OCI-LY7 (cell line): ENCODE results near the gene PTPN14. TPM values are rescaled to one million over a fixed set of nuclear protein-coding genes. Genes with fewer than 3 reads are reported as not detected.

Experiments used
- BruUV-seq: library from RNA; stranded (reverse); fragments of 400-500 nt; replicated peaks from 2 replicates; lab custom pipeline; 2021; lab: Mats Ljungman, UMichigan
- CTCF ChIA-PET: fragments of 300-600 bp; sonication (Branson Sonifier 250); formaldehyde crosslinking; loops from one replicate; lab custom pipeline; 2022; ENCODE audit warnings: antibody characterized with exemption; ENCODE audit not compliant: unreplicated experiment; lab: Charles Lee
- POLR2A ChIA-PET: fragments of 300-600 bp; sonication (Branson Sonifier 250); formaldehyde crosslinking; loops from one replicate; lab custom pipeline; 2022; ENCODE audit warnings: antibody characterized with exemption; lab: Charles Lee
- DNase-seq: peaks from one replicate; pipeline ENCODE4 v3.0.0-alpha.2; 2015; ENCODE audit warnings: low spot score
- H2AFZ ChIP-seq: fragments of 200-600 bp; sonication (generic), shearing (Covaris generic); 2 replicates; pipeline ENCODE4 v1.6.1; 2014; ENCODE audit warnings: mild to moderate bottlenecking, antibody characterized with exemption, low read length, moderate library complexity
- H3K27ac ChIP-seq: fragments of 200-600 bp; sonication (generic); 2 replicates; pipeline ENCODE4 v1.5.1; 2014; ENCODE audit warnings: mixed run types, low read depth, mild to moderate bottlenecking, moderate library complexity, low read length, inconsistent platforms; ENCODE audit not compliant: poor library complexity, severe bottlenecking
- H3K36me3 ChIP-seq: fragments of 200-600 bp; sonication (generic); 2 replicates; pipeline ENCODE4 v1.6.1; 2014; ENCODE audit warnings: mild to moderate bottlenecking, antibody characterized with exemption, low read length, moderate library complexity, mixed read lengths; ENCODE audit not compliant: insufficient read depth
- H3K4me1 ChIP-seq: fragments of 200-600 bp; sonication (generic); 2 replicates; pipeline ENCODE4 v1.5.1; 2014; ENCODE audit warnings: mild to moderate bottlenecking, low read length; ENCODE audit not compliant: insufficient read depth, poor library complexity, severe bottlenecking
- H3K4me2 ChIP-seq: fragments of 200-600 bp; sonication (generic); 2 replicates; pipeline ENCODE4 v1.6.1; 2014; ENCODE audit warnings: mild to moderate bottlenecking, low read length
- H3K4me3 ChIP-seq: fragments of 200-600 bp; sonication (generic); 2 replicates; pipeline ENCODE4 v1.5.1; 2014; ENCODE audit warnings: mild to moderate bottlenecking, low read depth, low read length; ENCODE audit not compliant: poor library complexity, severe bottlenecking
- H3K79me2 ChIP-seq: fragments of 200-600 bp; sonication (generic); 2 replicates; pipeline ENCODE4 v1.6.1; 2016; ENCODE audit warnings: low read depth, mild to moderate bottlenecking, low read length, moderate library complexity, mixed read lengths; ENCODE audit not compliant: insufficient read depth
- H3K9me2 ChIP-seq: fragments of 200-600 bp; sonication (generic); 2 replicates; pipeline ENCODE4 v1.6.1; 2016; ENCODE audit warnings: mild to moderate bottlenecking, low read length, mixed read lengths; ENCODE audit not compliant: insufficient read depth
- H3K9me3 ChIP-seq: fragments of 200-600 bp; sonication (generic); 2 replicates; pipeline ENCODE4 v1.6.1; 2014; ENCODE audit warnings: mild to moderate bottlenecking, mixed run types, low read length, mixed read lengths
- H4K20me1 ChIP-seq: fragments of 200-600 bp; sonication (generic); 2 replicates; pipeline ENCODE4 v1.6.1; 2014; ENCODE audit warnings: mild to moderate bottlenecking, antibody characterized with exemption, low read length, moderate library complexity, mixed read lengths; ENCODE audit not compliant: insufficient read depth
- EZH2phosphoT487 ChIP-seq: fragments of 200-600 bp; sonication (generic); IDR thresholded peaks from 2 replicates; pipeline ENCODE4 v1.6.1; 2018; ENCODE audit warnings: low read depth, borderline replicate concordance, mild to moderate bottlenecking, mixed run types, antibody characterized with exemption, low read length, moderate library complexity, mixed read lengths
- intact Hi-C: fragments of 100-400 bp; cut with micrococcal nuclease; formaldehyde crosslinking; loops from one replicate; pipeline ENCODE4 v1.10.0; 2022; ENCODE audit not compliant: unreplicated experiment
- total RNA-seq, 2 experiments: library from RNA; depleted of rRNA in 1 of 2; stranded (reverse); fragments of >200 nt in 1 of 2; shearing (Covaris generic) in 1 of 2; gene quantifications; 2 replicates each; pipeline ENCODE4 v1.2.3, GENCODE V29; 2014 to 2022
- TF ChIP-seq, protein P1 (sequence below): fragments of 200-600 bp; sonication (generic); conservative IDR thresholded peaks from 2 replicates; pipeline ENCODE4 v1.5.1; 2014; ENCODE audit warnings: mild to moderate bottlenecking, antibody characterized with exemption, low read length, moderate library complexity, mixed read lengths

PTPN14 gene
- total RNA-seq, 2 experiments from 2014 or later: not detected

DNA sequence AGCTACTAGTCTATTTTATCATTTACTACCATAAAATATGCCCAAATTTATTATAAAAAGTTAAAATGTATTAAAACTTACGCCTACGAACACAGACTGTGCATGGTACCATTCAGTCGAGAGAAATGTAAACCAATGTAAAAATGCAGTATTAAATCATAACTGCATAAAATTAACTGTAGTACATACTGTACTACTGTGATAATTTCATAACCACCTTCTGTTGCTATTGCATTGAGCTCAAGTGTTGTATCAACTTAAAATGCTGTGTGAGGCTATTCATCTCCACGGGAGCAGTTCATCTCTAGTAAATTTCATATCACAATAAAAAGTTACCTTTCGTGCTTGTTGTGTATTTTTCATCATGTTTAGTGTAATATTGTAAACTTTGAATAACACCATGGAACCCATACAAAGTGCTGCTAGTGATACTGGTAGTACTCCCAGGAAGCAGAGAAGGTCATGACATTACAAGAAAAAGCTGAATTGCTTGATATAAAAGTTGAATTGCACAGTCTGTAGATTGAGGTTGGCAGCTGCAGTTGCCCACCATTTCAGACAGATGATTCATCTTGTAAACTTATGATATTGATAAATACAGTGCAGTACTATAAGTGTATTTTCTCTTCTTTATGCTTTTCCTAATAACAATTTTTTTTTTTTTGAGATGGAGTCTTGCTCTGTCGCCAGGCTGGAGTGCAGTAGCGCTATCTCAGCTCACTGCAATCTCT, 32.6 kb upstream of the PTPN14 start:
- Histone ChIP-seq H3K4me3 (no peak overlapping the region), H3K27ac (no peak overlapping the region), H2AFZ (no peak overlapping the region), H3K9me3 (no peaks in the 10 kb centered on the region), H4K20me1 (no peaks in the 10 kb centered on the region), H3K4me2 (no peak overlapping the region), H3K9me2 (no peaks in the 10 kb centered on the region), H3K4me1 (peaks cover 3% of the 10 kb centered on the region), H3K79me2 (no peaks in the 10 kb centered on the region), H3K36me3 (no peaks in the 10 kb centered on the region)
- TF ChIP-seq, protein P1, sequence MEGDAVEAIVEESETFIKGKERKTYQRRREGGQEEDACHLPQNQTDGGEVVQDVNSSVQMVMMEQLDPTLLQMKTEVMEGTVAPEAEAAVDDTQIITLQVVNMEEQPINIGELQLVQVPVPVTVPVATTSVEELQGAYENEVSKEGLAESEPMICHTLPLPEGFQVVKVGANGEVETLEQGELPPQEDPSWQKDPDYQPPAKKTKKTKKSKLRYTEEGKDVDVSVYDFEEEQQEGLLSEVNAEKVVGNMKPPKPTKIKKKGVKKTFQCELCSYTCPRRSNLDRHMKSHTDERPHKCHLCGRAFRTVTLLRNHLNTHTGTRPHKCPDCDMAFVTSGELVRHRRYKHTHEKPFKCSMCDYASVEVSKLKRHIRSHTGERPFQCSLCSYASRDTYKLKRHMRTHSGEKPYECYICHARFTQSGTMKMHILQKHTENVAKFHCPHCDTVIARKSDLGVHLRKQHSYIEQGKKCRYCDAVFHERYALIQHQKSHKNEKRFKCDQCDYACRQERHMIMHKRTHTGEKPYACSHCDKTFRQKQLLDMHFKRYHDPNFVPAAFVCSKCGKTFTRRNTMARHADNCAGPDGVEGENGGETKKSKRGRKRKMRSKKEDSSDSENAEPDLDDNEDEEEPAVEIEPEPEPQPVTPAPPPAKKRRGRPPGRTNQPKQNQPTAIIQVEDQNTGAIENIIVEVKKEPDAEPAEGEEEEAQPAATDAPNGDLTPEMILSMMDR: no peak
- TF ChIP-seq EZH2phosphoT487: no peak
- DNase-seq: no peak
- POLR2A ChIA-PET: interaction anchor here (0.9 to 1.6 kb wide), 2 partner anchors 9 to 16 kb away, joined by 4 to 8 read pairs; no protein-coding TSS in a partner anchor
- BruUV-seq: no TSS peak
- intact Hi-C loops: loop anchor here (2.0 kb wide), 1 partner anchor 251 kb away; no protein-coding TSS in a partner anchor
- CTCF ChIA-PET: interaction anchor here (1.3 kb wide), 1 partner anchor 323 kb away, joined by 3 read pairs; no protein-coding TSS in a partner anchor

DNA sequence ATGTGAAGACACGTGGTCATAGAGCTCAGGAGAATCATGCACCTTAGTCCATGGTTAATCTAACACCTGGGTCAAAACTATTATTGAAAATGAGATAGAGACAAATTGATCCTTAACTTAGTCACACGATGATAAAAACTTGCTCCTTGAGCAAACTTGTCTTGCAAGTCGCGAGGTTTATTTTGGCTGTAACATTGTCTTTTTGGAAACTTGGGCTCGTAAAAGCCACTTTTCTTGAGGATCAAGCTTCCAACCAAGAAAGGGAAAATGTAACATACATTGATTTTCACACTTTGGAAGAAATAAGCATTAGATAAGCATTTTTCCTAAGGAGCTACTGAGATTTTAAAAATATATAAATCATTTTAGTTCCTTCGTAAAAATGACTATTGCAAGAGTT, 31.7 kb upstream of the PTPN14 start:
- H4K20me1 ChIP-seq: no peaks in the 10 kb centered on the region
- H3K4me1 ChIP-seq: peaks cover 3% of the 10 kb centered on the region
- H3K4me2 ChIP-seq: no peak overlapping the region
- H3K4me3 ChIP-seq: no peak overlapping the region
- no peaks in the 10 kb centered on the region for H3K9me2 ChIP-seq
- no peak overlapping the region for H2AFZ ChIP-seq
- no peaks in the 10 kb centered on the region for H3K79me2 ChIP-seq
- ChIA-PET POLR2A (interaction anchor here (0.9 kb wide), 1 partner anchor 15 kb away, joined by 4 read pairs; no protein-coding TSS in a partner anchor), CTCF (no interaction called here)
- TF ChIP-seq, protein P1: no peak
- no peak for TF ChIP-seq EZH2phosphoT487
- H3K27ac ChIP-seq: no peak overlapping the region
- DNase-seq: no peak
- no peaks in the 10 kb centered on the region for H3K9me3 ChIP-seq
- intact Hi-C loops: no loop called here
- BruUV-seq: no TSS peak
- H3K36me3 ChIP-seq: no peaks in the 10 kb centered on the region

DNA sequence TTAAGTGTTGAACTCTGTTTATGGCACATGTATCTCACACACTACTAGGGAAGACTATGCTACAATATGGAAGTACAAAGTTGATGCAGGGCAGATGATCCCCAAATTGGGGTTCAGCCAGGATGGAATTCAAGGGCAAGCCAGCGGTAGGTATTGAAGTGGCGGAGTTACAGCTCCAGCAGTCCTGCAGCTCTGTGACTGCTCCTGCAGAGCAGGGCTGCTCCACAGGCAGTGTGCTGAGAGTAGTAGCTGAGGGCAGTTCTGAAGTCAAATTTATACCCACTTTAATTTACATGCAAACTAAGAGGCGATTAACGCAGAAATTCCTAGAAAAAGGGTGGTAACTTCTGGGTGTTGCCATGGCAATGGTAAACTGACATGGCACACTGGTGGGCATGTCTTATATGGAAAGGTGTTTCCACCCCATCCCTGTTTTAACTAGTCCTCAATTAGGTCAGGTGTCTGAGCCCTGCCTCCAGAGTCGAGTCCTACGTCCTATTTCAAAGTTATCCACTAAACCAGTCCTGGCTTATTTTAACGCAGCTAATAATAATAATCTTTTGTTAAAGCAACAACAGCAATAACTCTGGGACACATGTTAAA, 31.0 kb upstream of the PTPN14 start:
- H3K4me2 ChIP-seq: no peak overlapping the region
- H3K9me2 ChIP-seq: no peaks in the 10 kb centered on the region
- no peaks in the 10 kb centered on the region for H4K20me1 ChIP-seq
- CTCF ChIA-PET: no interaction called here
- H3K27ac ChIP-seq: no peak overlapping the region
- no peaks in the 10 kb centered on the region for H3K9me3 ChIP-seq
- intact Hi-C loops: no loop called here
- no peaks in the 10 kb centered on the region for H3K79me2 ChIP-seq
- H3K4me1 ChIP-seq: peaks cover 3% of the 10 kb centered on the region
- H2AFZ ChIP-seq: no peak overlapping the region
- H3K36me3 ChIP-seq: no peaks in the 10 kb centered on the region
- no TSS peak for BruUV-seq
- POLR2A ChIA-PET: interaction anchor here (0.6 to 1.0 kb wide), 2 partner anchors 20 to 460 kb away, joined by 3 read pairs; no protein-coding TSS in a partner anchor
- TF ChIP-seq, protein P1: no peak
- no peak for TF ChIP-seq EZH2phosphoT487
- no peak overlapping the region for H3K4me3 ChIP-seq
- no peak for DNase-seq
